MM.1S (cell line): ENCODE data around the gene OR1S2.

Experiments used
- DNase-seq: peaks from one replicate; pipeline ENCODE4 v3.0.0-alpha.2; 2015
- H2AFZ ChIP-seq: fragments of 300-600 bp; sonication (generic); 2 replicates; pipeline ENCODE4 v1.6.0; 2016; ENCODE audit warnings: antibody characterized with exemption, low read length
- H3F3A ChIP-seq: fragments of 300-600 bp; sonication (generic); 2 replicates; pipeline ENCODE4 v1.6.1; 2016; ENCODE audit warnings: mild to moderate bottlenecking, antibody characterized with exemption, low read length, moderate library complexity, mixed read lengths; ENCODE audit not compliant: insufficient read depth
- H3K27ac ChIP-seq: fragments of 300-600 bp; sonication (generic); 2 replicates; pipeline ENCODE4 v1.5.1; 2016; ENCODE audit warnings: mild to moderate bottlenecking, low read length
- H3K27me3 ChIP-seq: fragments of 300-600 bp; sonication (generic); replicated peaks from 2 replicates; pipeline ENCODE4 v1.6.0; 2016; ENCODE audit warnings: low read length; ENCODE audit not compliant: insufficient read depth
- H3K36me3 ChIP-seq: fragments of 300-600 bp; sonication (generic); replicated peaks from 2 replicates; pipeline ENCODE4 v1.6.1; 2016; ENCODE audit warnings: mild to moderate bottlenecking, low read length, mixed read lengths; ENCODE audit not compliant: insufficient read depth
- H3K4me1 ChIP-seq: fragments of 300-600 bp; sonication (generic); 2 replicates; pipeline ENCODE4 v1.6.1; 2016; ENCODE audit warnings: low read length, mixed read lengths
- H3K4me2 ChIP-seq: fragments of 300-600 bp; sonication (generic); 2 replicates; pipeline ENCODE4 v1.6.0; 2016; ENCODE audit warnings: low read depth, low read length
- H3K4me3 ChIP-seq: fragments of 300-600 bp; sonication (generic); 2 replicates; pipeline ENCODE4 v1.5.1; 2016; ENCODE audit warnings: low read length, mixed read lengths
- H3K79me2 ChIP-seq: fragments of 300-600 bp; sonication (generic); 2 replicates; pipeline ENCODE4 v1.6.1; 2016; ENCODE audit warnings: mixed run types, low read length, mixed read lengths
- H3K9ac ChIP-seq: fragments of 300-600 bp; sonication (generic); 2 replicates; pipeline ENCODE4 v1.6.1; 2016; ENCODE audit warnings: low read length, mixed read lengths
- H3K9me2 ChIP-seq: fragments of 300-600 bp; sonication (generic); replicated peaks from 2 replicates; pipeline ENCODE4 v1.6.1; 2016; ENCODE audit warnings: mild to moderate bottlenecking, low read length, mixed read lengths; ENCODE audit not compliant: insufficient read depth
- H3K9me3 ChIP-seq: fragments of 300-600 bp; sonication (generic); replicated peaks from 2 replicates; pipeline ENCODE4 v1.6.1; 2016; ENCODE audit warnings: mild to moderate bottlenecking, low read length, mixed read lengths; ENCODE audit not compliant: insufficient read depth
- H4K20me1 ChIP-seq: fragments of 300-600 bp; sonication (generic); 2 replicates; pipeline ENCODE4 v1.6.1; 2016; ENCODE audit warnings: mild to moderate bottlenecking, low read length, moderate library complexity, mixed read lengths; ENCODE audit not compliant: insufficient read depth
- EZH2 ChIP-seq: fragments of 300-600 bp; sonication (generic); optimal IDR thresholded peaks from 2 replicates; pipeline ENCODE3; 2017; ENCODE audit warnings: low read depth, mild to moderate bottlenecking, antibody characterized with exemption, low read length, mixed read lengths
- EZH2phosphoT487 ChIP-seq: fragments of 300-600 bp; sonication (generic); IDR thresholded peaks from 2 replicates; pipeline ENCODE4 v1.6.1; 2018; ENCODE audit warnings: antibody characterized with exemption, low read length
- TF ChIP-seq, protein P1 (sequence below): fragments of 300-600 bp; sonication (generic); IDR thresholded peaks from 2 replicates; pipeline ENCODE4 v1.5.1; 2016; ENCODE audit warnings: antibody characterized with exemption, low read length, mixed read lengths

Gene OR1S2

DNA sequence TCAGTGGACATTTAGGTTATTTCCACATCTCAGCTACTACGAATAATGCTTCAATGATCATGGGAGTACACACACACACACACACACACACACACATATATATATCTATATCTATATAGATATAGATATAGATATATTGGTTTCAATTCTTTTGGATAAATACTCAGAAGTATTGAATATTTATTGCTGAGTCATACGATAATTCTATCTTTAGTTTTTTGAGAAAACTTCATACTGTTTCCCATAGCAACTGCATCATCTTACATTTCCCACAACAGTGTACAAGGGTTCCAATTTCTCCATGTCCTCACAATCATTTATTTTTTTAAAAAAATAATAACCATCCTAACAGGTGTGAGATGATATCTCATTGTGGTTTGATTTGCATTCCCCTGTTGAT, 8.0 kb downstream of the OR1S2 start:
- Histone ChIP-seq H3K4me2 (no peak overlapping the region), H2AFZ (no peak overlapping the region), H3K36me3 (no peaks in the 10 kb centered on the region), H3K27ac (no peak overlapping the region), H4K20me1 (no peaks in the 10 kb centered on the region), H3K9me2 (no peaks in the 10 kb centered on the region), H3K27me3 (no peaks in the 10 kb centered on the region), H3K4me1 (no peaks in the 10 kb centered on the region), H3K4me3 (no peak overlapping the region), H3F3A (no peaks in the 10 kb centered on the region), H3K9ac (no peak overlapping the region), H3K9me3 (no peaks in the 10 kb centered on the region), H3K79me2 (no peaks in the 10 kb centered on the region)
- TF ChIP-seq EZH2: no peak
- DNase-seq: no peak

DNA sequence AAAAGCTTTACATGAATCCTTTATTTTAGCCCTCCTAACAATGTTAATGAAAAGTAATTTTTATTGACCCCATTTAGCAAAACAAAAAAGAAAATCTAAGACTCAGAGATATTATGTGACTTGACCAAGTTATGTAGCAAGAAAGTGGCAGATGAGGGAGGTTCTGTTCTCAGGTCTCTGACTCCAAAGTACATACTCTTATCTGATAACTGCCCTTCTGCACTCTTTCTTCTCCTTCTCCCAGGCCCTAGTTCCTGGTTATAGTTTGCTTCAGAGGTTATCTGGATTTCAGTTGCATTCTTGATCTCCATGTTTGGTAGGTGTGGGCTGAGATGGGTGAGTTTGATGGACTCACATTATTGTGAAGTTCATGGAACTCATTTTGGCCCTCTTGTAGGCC, 10.6 kb downstream of the OR1S2 start:
- Histone ChIP-seq H3K9me2 (no peaks in the 10 kb centered on the region), H3K27me3 (no peaks in the 10 kb centered on the region), H3K36me3 (no peaks in the 10 kb centered on the region), H3K4me2 (no peak overlapping the region), H3K79me2 (no peaks in the 10 kb centered on the region), H3K9ac (no peak overlapping the region), H3F3A (no peaks in the 10 kb centered on the region), H4K20me1 (no peaks in the 10 kb centered on the region), H2AFZ (no peak overlapping the region), H3K9me3 (no peaks in the 10 kb centered on the region), H3K4me1 (no peaks in the 10 kb centered on the region), H3K27ac (no peak overlapping the region), H3K4me3 (no peak overlapping the region)
- DNase-seq: no peak
- TF ChIP-seq EZH2phosphoT487: no peak
- TF ChIP-seq, protein P1, sequence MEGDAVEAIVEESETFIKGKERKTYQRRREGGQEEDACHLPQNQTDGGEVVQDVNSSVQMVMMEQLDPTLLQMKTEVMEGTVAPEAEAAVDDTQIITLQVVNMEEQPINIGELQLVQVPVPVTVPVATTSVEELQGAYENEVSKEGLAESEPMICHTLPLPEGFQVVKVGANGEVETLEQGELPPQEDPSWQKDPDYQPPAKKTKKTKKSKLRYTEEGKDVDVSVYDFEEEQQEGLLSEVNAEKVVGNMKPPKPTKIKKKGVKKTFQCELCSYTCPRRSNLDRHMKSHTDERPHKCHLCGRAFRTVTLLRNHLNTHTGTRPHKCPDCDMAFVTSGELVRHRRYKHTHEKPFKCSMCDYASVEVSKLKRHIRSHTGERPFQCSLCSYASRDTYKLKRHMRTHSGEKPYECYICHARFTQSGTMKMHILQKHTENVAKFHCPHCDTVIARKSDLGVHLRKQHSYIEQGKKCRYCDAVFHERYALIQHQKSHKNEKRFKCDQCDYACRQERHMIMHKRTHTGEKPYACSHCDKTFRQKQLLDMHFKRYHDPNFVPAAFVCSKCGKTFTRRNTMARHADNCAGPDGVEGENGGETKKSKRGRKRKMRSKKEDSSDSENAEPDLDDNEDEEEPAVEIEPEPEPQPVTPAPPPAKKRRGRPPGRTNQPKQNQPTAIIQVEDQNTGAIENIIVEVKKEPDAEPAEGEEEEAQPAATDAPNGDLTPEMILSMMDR: no peak
- no peak for TF ChIP-seq EZH2

DNA sequence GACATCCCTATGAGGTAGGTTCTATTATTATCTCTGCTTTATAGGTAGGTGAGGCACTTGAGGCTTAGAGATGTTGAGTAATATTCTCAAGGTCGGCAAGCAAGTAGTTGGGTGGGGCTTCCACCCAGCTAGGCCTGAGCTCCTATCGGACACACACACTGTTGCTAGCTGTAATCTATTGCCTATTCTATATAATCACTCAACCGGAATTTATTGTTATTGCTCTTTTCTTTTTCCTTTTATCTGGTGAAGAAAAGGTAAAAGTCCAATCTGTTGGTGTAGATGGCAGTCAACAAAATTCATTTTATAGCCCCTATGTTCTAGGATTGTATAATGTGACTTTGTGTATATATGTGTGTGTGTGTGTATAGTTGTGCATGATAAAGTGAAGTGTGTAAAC, 11.7 kb downstream of the OR1S2 start:
- no peak for TF ChIP-seq EZH2phosphoT487
- no peak for TF ChIP-seq EZH2
- TF ChIP-seq, protein P1: no peak
- H3K27me3 ChIP-seq: no peaks in the 10 kb centered on the region
- DNase-seq: no peak
- H3K4me1 ChIP-seq: no peaks in the 10 kb centered on the region
- no peaks in the 10 kb centered on the region for H3K36me3 ChIP-seq
- H3K9me2 ChIP-seq: no peaks in the 10 kb centered on the region
- H2AFZ ChIP-seq: no peak overlapping the region
- H3K79me2 ChIP-seq: no peaks in the 10 kb centered on the region
- no peak overlapping the region for H3K4me3 ChIP-seq
- H4K20me1 ChIP-seq: no peaks in the 10 kb centered on the region
- H3K4me2 ChIP-seq: no peak overlapping the region
- no peak overlapping the region for H3K27ac ChIP-seq
- no peaks in the 10 kb centered on the region for H3F3A ChIP-seq
- no peak overlapping the region for H3K9ac ChIP-seq
- no peaks in the 10 kb centered on the region for H3K9me3 ChIP-seq

DNA sequence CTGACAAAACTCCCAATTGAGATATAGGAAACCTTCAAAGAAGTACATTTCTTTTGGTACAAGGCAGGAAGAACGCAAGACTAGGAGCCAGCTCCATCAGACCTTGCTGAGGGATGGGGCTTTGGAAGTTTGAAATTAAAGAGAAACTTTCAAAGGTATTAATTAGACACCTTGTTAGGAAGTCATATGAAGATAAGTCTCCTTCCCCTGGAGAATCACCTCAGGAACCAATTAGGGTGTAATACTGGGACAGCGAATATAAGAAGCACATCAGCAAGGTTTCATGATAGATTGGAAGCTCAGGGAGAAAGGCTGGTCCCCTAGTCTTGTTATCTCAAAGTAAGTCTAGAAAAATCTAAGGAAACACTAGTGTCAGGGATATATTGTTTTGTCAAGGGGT, 15.2 kb downstream of the OR1S2 start, which contains the start of gene OR9Q2:
Gene OR9Q2 (plus strand): TSS at position 301 of the 400 bp plus-strand sequence. CDS start 1,421 bp downstream, outside the sequence.
- TF ChIP-seq, protein P1: no peak
- TF ChIP-seq EZH2phosphoT487 (no peak), EZH2 (no peak)
- no peaks in the 10 kb centered on the region for H3K9me3 ChIP-seq
- H3K9ac ChIP-seq: no peak within 1 kb of the TSS
- H3K4me3 ChIP-seq: no peak within 1 kb of the TSS
- no peak within 1 kb of the TSS for H3K4me2 ChIP-seq
- H3K9me2 ChIP-seq: no peaks in the 10 kb centered on the region
- no peaks in the 10 kb centered on the region for H3K27me3 ChIP-seq
- no peak for DNase-seq
- no peaks in the 10 kb centered on the region for H3F3A ChIP-seq
- no peaks in the 10 kb centered on the region for H4K20me1 ChIP-seq
- no peak within 1 kb of the TSS for H3K27ac ChIP-seq
- no peak within 1 kb of the TSS for H2AFZ ChIP-seq
- no peaks in the 10 kb centered on the region for H3K79me2 ChIP-seq
- H3K4me1 ChIP-seq: no peaks in the 10 kb centered on the region
- no peaks in the 10 kb centered on the region for H3K36me3 ChIP-seq
